Activated CD8-positive, alpha-beta T cell treated with anti-CD3 and anti-CD28 coated beads for 36 hours (primary cell): Measurements from ENCODE around the gene COG7. TPM values are rescaled to one million over a fixed set of nuclear protein-coding genes. Genes with fewer than 3 reads are reported as not detected.
"Not testable (repeated sequence)": the region's sequence is repeated elsewhere in the genome, so short reads cannot be mapped to it uniquely, and the experiment has no call there.

Source experiments
- ATAC-seq: fragments of 200-7000 bp; cut with Tn5 transposase; one replicate; pipeline ENCODE4 v1.10.0; 2021; ENCODE audit warnings: mild to moderate bottlenecking, moderate library complexity
- CTCF ChIA-PET: fragments of 350-600 bp; sonication (Branson Sonifier 250); formaldehyde crosslinking; loops from one replicate; lab custom pipeline; 2021; ENCODE audit warnings: antibody characterized with exemption; lab: Charles Lee
- POLR2A ChIA-PET: fragments of 350-600 bp; sonication (Branson Sonifier 250); formaldehyde crosslinking; loops from one replicate; lab custom pipeline; 2021; ENCODE audit warnings: antibody characterized with exemption; lab: Charles Lee
- DNase-seq: peaks from one replicate; pipeline ENCODE4 v3.0.0-alpha.2; 2020
- H3K27ac Mint-ChIP-seq: one replicate; pipeline ENCODE4 v1.8.0; 2021; ENCODE audit warnings: mild to moderate bottlenecking, mixed read lengths
- H3K27me3 Mint-ChIP-seq: one replicate; pipeline ENCODE4 v1.8.0; 2021; ENCODE audit warnings: mixed read lengths
- H3K36me3 Mint-ChIP-seq: one replicate; pipeline ENCODE4 v1.8.0; 2021; ENCODE audit warnings: low read depth, mixed read lengths
- H3K4me1 Mint-ChIP-seq: one replicate; pipeline ENCODE4 v1.8.0; 2021; ENCODE audit warnings: low read depth, mixed read lengths
- H3K4me3 Mint-ChIP-seq: one replicate; pipeline ENCODE4 v1.8.0; 2021; ENCODE audit warnings: mild to moderate bottlenecking, moderate library complexity, mixed read lengths
- H3K9me3 Mint-ChIP-seq: one replicate; pipeline ENCODE4 v1.8.0; 2021; ENCODE audit warnings: mixed read lengths
- CTCF ChIP-seq: fragments of 200-600 bp; IDR thresholded peaks from one replicate; pipeline ENCODE4 v1.8.0; 2022; ENCODE audit warnings: antibody characterized with exemption, mild to moderate bottlenecking
- intact Hi-C: fragments of 100-400 bp; cut with micrococcal nuclease; formaldehyde crosslinking; loops from one replicate; pipeline ENCODE4 v1.10.0; 2022
- total RNA-seq, 2 experiments: library from RNA; stranded (reverse); gene quantifications; one replicate each; pipeline ENCODE4 v1.2.3, GENCODE V29; 2021

COG7 gene
- total RNA-seq, 2 experiments from 2014 or later = 16.4 to 16.7 TPM

- CTCF ChIA-PET = no interaction called here
- Mint-ChIP-seq H3K27ac (no peak overlapping the region), H3K4me3 (no peak overlapping the region), H3K4me1 (no peaks in the 10 kb centered on the region), H3K27me3 (no peaks in the 10 kb centered on the region), H3K36me3 (peaks cover 4% of the 10 kb centered on the region), H3K9me3 (no peaks in the 10 kb centered on the region)
- ATAC-seq (no peak), DNase-seq (no peak)
- POLR2A ChIA-PET = no interaction called here
- intact Hi-C loops = loop anchor here (10.0 kb wide), 1 partner anchor 61 kb away; no protein-coding TSS in a partner anchor
- no peak for TF ChIP-seq CTCF
Measured at GRCh38 chr16:23385441-23385840, 67.5 kb downstream of the COG7 start.

GRCh38 chr16:23384878-23385277 is 68.1 kb downstream of the COG7 start:
- intact Hi-C loops = loop anchor here (10.0 kb wide), 1 partner anchor 60 kb away; no protein-coding TSS in a partner anchor
- ChIA-PET POLR2A (no interaction called here), CTCF (no interaction called here)
- H3K27me3 Mint-ChIP-seq = no peaks in the 10 kb centered on the region
- no peak overlapping the region for H3K4me3 Mint-ChIP-seq
- no peaks in the 10 kb centered on the region for H3K4me1 Mint-ChIP-seq
- TF ChIP-seq CTCF = no peak
- DNase-seq (no peak), ATAC-seq (no peak)
- H3K36me3 Mint-ChIP-seq = peaks cover 4% of the 10 kb centered on the region
- no peaks in the 10 kb centered on the region for H3K9me3 Mint-ChIP-seq
- no peak overlapping the region for H3K27ac Mint-ChIP-seq

- no peak for TF ChIP-seq CTCF
- Mint-ChIP-seq H3K36me3 (peaks cover 3% of the 10 kb centered on the region), H3K4me3 (no peak overlapping the region), H3K27me3 (peaks cover 3% of the 10 kb centered on the region), H3K27ac (no peak overlapping the region), H3K4me1 (no peaks in the 10 kb centered on the region), H3K9me3 (no peaks in the 10 kb centered on the region)
- POLR2A ChIA-PET = interaction anchor here (0.6 kb wide), 1 partner anchor 356 kb away, joined by 5 read pairs; no protein-coding TSS in a partner anchor
- CTCF ChIA-PET = no interaction called here
- intact Hi-C loops = loop anchor here (10.0 kb wide), 1 partner anchor 59 kb away; no protein-coding TSS in a partner anchor
- DNase-seq = no peak
- no peak for ATAC-seq
Measured at GRCh38 chr16:23383881-23384280, 69.1 kb downstream of the COG7 start.

- Mint-ChIP-seq H3K27ac (no peak overlapping the region), H3K4me1 (no peaks in the 10 kb centered on the region), H3K27me3 (peaks cover 3% of the 10 kb centered on the region), H3K9me3 (no peaks in the 10 kb centered on the region), H3K4me3 (no peak overlapping the region), H3K36me3 (no peaks in the 10 kb centered on the region)
- no peak for DNase-seq
- ChIA-PET CTCF (interaction anchor here (1.6 kb wide), 1 partner anchor 52 kb away, joined by 4 read pairs; no protein-coding TSS in a partner anchor), POLR2A (interaction anchor here (1.3 kb wide), 1 partner anchor 19 kb away, joined by 4 read pairs; no protein-coding TSS in a partner anchor)
- intact Hi-C loops = loop anchor here (10.0 kb wide), 1 partner anchor 57 kb away; no protein-coding TSS in a partner anchor
- no peak for TF ChIP-seq CTCF
- no peak for ATAC-seq
Measured at GRCh38 chr16:23382279-23382678, 70.7 kb downstream of the COG7 start.

DNA sequence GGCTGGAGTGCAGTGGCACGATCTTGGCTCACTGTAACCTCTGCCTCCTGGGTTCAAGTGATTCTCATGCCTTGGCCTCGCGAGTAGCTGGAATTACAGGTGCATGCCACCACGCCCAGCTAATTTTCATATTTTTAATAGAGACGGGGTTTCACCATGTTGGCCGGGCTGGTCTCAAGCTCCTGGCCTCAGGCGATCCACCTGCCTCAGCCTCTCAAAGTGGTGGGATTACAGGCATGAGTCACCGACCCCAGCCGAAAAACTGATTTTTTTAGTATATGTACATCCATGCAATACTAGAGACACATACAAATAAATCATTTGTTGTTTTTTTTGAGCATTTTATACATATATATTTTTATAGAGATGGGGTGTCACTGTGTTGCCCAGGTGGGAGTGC is 71.3 kb downstream of the COG7 start:
- intact Hi-C loops = loop anchor here (10.0 kb wide), 1 partner anchor 57 kb away; no protein-coding TSS in a partner anchor
- CTCF ChIA-PET = interaction anchor here (1.6 kb wide), 1 partner anchor 53 kb away, joined by 4 read pairs; no protein-coding TSS in a partner anchor
- not testable (repeated sequence) for H3K27me3 Mint-ChIP-seq, H3K27ac Mint-ChIP-seq, DNase-seq, ATAC-seq, H3K4me1 Mint-ChIP-seq, H3K36me3 Mint-ChIP-seq, H3K4me3 Mint-ChIP-seq, H3K9me3 Mint-ChIP-seq
- POLR2A ChIA-PET = interaction anchor here (1.3 kb wide), 1 partner anchor 19 kb away, joined by 4 read pairs; no protein-coding TSS in a partner anchor
